ENCODE measurements around the gene NCOA1.

The NCOA1 gene

GRCh38 chr2:24520175-24520574 is 29.1 kb downstream of the NCOA1 start (continued):
- no peak for TF ChIP-seq PRDM10 (tag by site-specific recombination; IDR thresholded peaks at IDR 0.05)
- no peak for TF ChIP-seq ZNF19 (tag by site-specific recombination; IDR thresholded peaks at IDR 0.05; ENCODE audit: low read depth)
- TF ChIP-seq ZSCAN23 (tag by site-specific recombination; IDR thresholded peaks at IDR 0.05), result no peak
- TF ChIP-seq ZNF18 (tag by site-specific recombination; IDR thresholded peaks at IDR 0.05), result no peak

GRCh38 chr2:24521162-24521857 is 30.3 kb downstream of the NCOA1 start:
- H3K4me1 ChIP-seq (ENCODE audit: control insufficient read depth, insufficient read depth, low read length), result peaks cover 5% of the 10 kb centered on the region; the same call in 1 of the 2 replicates
- no peak overlapping the region for H3K27ac ChIP-seq (ENCODE audit: extremely low read depth, low read depth, low read length)

GRCh38 chr2:24521975-24522639 is 31.1 kb downstream of the NCOA1 start:
- POLR2A ChIA-PET, result interaction anchor here (0.5 kb wide), 1 partner anchor 53 kb away, joined by 3 read pairs; no protein-coding TSS in a partner anchor
- H3K4me3 ChIP-seq (ENCODE audit: low read depth, low read length), result no peak overlapping the region
- CTCF ChIA-PET, result no interaction called here

More at GRCh38 chr2:24521162-24521857, 30.3 kb downstream of the NCOA1 start:
- no peaks in the 10 kb centered on the region; the same call in 1 of the 2 replicates for H3K9me3 ChIP-seq (ENCODE audit: control insufficient read depth, insufficient read depth, low read depth, low read length)
- ChIA-PET CTCF (interaction anchor here (0.6 to 1.0 kb wide), 2 partner anchors 49 to 97 kb away, joined by 3 to 4 read pairs; no protein-coding TSS in a partner anchor), POLR2A (no interaction called here)
- H3K4me3 ChIP-seq (ENCODE audit: low read depth, low read length), result no peak overlapping the region
- no peak for TF ChIP-seq HOXA7 (CRISPR knock-in tag; IDR thresholded peaks at IDR 0.05; ENCODE audit: borderline replicate concordance)
- H3K36me3 ChIP-seq (ENCODE audit: control insufficient read depth in 2 of 2, insufficient read depth in 1 of 2, low read length in 2 of 2), result no peaks in the 10 kb centered on the region

GRCh38 chr2:24527536-24527935 is 36.5 kb downstream of the NCOA1 start:
- Histone ChIP-seq H3K4me3 (ENCODE audit: low read depth, low read length) (no peak overlapping the region), H3K36me3 (ENCODE audit: control insufficient read depth in 2 of 2, insufficient read depth in 1 of 2, low read length in 2 of 2) (no peaks in the 10 kb centered on the region; a peak in 1 of 3 replicates), H3K4me1 (ENCODE audit: control insufficient read depth, insufficient read depth, low read length) (no peaks in the 10 kb centered on the region), H3K9me3 (ENCODE audit: control insufficient read depth, insufficient read depth, low read depth, low read length) (no peaks in the 10 kb centered on the region), H3K27ac (ENCODE audit: extremely low read depth, low read depth, low read length) (no peak overlapping the region)
- POLR2A ChIA-PET, result interaction anchor here (0.6 to 0.7 kb wide), 3 partner anchors 16 to 850 kb away, joined by 3 to 7 read pairs (median 4); no protein-coding TSS in a partner anchor
- CTCF ChIA-PET, result interaction anchor here (0.6 to 0.7 kb wide), 2 partner anchors 89 to 175 kb away, joined by 4 read pairs; no protein-coding TSS in a partner anchor
- TF ChIP-seq PRDM6 (tag by site-specific recombination; IDR thresholded peaks at IDR 0.05), result peak; percentile 21; the same call in 1 of the 2 replicates
- no peak for TF ChIP-seq ZNF776 (tag by site-specific recombination; IDR thresholded peaks at IDR 0.05; ENCODE audit: borderline replicate concordance)
- no peak for TF ChIP-seq ZNF830 (tag by site-specific recombination; IDR thresholded peaks at IDR 0.05; ENCODE audit: low read depth)
- no peak for TF ChIP-seq YY1 (tag by site-specific recombination; IDR thresholded peaks at IDR 0.05)
- TF ChIP-seq ZNF600 (tag by site-specific recombination; IDR thresholded peaks at IDR 0.05), result no peak

More at GRCh38 chr2:24521975-24522639, 31.1 kb downstream of the NCOA1 start:
- Histone ChIP-seq H3K27ac (ENCODE audit: extremely low read depth, low read depth, low read length) (no peak overlapping the region), H3K36me3 (ENCODE audit: control insufficient read depth in 2 of 2, insufficient read depth in 1 of 2, low read length in 2 of 2) (no peaks in the 10 kb centered on the region), H3K4me1 (ENCODE audit: control insufficient read depth, insufficient read depth, low read length) (peaks cover 3% of the 10 kb centered on the region; the same call in 1 of the 2 replicates), H3K9me3 (ENCODE audit: control insufficient read depth, insufficient read depth, low read depth, low read length) (no peaks in the 10 kb centered on the region; the same call in 1 of the 2 replicates)
- TF ChIP-seq ZFHX2 (tag by site-specific recombination; conservative IDR thresholded peaks at IDR 0.05) (no peak), ZNF112 (tag by site-specific recombination; IDR thresholded peaks at IDR 0.05) (no peak), GLI4 (tag by site-specific recombination; IDR thresholded peaks at IDR 0.05) (no peak), HOXC10 (CRISPR knock-in tag; IDR thresholded peaks at IDR 0.05) (no peak), ZNF513 (tag by site-specific recombination; IDR thresholded peaks at IDR 0.05) (no peak)
